Mucosa of stomach (tissue), 1 donor: ENCODE results near the gene PNPLA2.
A peak's percentile ranks its signal among the peaks of the same experiment; 100 is the strongest.

ENCODE experiments used
- H3K27me3 ChIP-seq: one replicate; pipeline ENCODE4 v1.7.0; 2013; ENCODE audit warnings: mild to moderate bottlenecking, low read length; ENCODE audit not compliant: control insufficient read depth, insufficient read depth
- H3K36me3 ChIP-seq: one replicate; pipeline ENCODE4 v1.7.0; 2013; ENCODE audit warnings: low read length; ENCODE audit not compliant: control insufficient read depth, insufficient read depth
- H3K4me1 ChIP-seq: one replicate; pipeline ENCODE4 v1.7.0; 2013; ENCODE audit warnings: mild to moderate bottlenecking, low read length; ENCODE audit not compliant: control insufficient read depth, insufficient read depth
- H3K4me3 ChIP-seq: one replicate; pipeline ENCODE4 v1.7.0; 2013; ENCODE audit warnings: low read length
- H3K9ac ChIP-seq: one replicate; pipeline ENCODE4 v1.7.0; 2013; ENCODE audit warnings: mild to moderate bottlenecking, low read length, moderate library complexity
- H3K9me3 ChIP-seq: one replicate; pipeline ENCODE4 v1.7.0; 2013; ENCODE audit warnings: mild to moderate bottlenecking, low read length, moderate library complexity; ENCODE audit not compliant: control insufficient read depth
- donor health status: Pancreatic carcinoma.

The PNPLA2 gene

DNA sequence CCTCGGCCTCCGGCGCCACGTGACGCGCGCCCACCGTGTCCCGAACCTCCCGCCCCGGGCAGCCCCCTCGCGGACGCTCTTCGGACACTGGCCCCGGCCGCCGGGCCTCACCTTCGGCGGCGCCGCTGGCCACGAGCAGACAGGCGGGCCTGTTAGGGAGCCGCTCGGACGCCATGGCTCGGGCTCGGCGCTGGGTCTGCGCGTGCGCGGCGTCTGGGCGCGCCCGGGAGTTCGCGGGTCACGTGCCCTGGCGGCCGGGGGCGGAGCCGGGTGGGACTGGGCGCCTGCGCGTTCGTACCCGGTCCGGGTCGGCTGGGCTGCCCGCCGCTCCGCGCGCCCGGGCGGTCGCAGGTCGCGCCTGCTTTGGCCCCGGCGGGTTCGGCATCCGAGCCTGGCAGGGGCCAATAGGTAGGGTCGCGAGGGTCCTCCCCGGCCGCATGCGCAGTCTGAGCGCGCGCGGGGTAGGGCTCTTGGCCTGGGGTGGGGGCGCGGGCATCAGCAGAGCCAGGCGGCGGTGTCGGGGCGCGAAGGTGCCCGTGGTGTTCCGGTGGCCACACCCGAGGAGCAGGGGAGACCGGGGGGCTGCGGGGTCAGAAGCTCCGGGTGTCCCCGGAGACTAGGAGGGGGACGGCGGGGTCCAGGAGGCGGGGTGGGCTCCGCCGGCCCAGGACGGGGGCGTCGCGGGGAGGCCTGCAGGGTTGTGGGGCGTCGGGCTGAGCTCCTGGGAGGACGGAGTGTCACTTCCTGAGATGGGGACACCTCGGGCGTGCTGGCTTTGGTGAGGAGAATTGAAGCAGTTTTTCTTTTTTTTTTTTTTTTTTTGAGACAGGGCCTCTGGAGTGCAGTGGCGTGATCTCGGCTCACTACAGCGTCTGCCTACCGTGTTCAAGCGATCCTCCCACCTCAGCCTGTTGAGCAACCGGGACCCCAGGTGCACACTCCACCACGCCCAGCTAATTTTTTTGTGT is 41.1 kb upstream of the PNPLA2 start, which contains the start of gene GATD1:
Gene GATD1 (minus strand): TSS at position 200 of the 968 bp plus-strand sequence. CDS start 25 bp downstream, at position 175.
- Histone ChIP-seq H3K27me3 (no peaks in the 10 kb centered on the region), H3K4me1 (peaks cover 19% of the 10 kb centered on the region), H3K9ac (peak within 1 kb of the TSS; percentile 80), H3K4me3 (peak within 1 kb of the TSS; percentile 36), H3K36me3 (no peaks in the 10 kb centered on the region), H3K9me3 (no peaks in the 10 kb centered on the region)

DNA sequence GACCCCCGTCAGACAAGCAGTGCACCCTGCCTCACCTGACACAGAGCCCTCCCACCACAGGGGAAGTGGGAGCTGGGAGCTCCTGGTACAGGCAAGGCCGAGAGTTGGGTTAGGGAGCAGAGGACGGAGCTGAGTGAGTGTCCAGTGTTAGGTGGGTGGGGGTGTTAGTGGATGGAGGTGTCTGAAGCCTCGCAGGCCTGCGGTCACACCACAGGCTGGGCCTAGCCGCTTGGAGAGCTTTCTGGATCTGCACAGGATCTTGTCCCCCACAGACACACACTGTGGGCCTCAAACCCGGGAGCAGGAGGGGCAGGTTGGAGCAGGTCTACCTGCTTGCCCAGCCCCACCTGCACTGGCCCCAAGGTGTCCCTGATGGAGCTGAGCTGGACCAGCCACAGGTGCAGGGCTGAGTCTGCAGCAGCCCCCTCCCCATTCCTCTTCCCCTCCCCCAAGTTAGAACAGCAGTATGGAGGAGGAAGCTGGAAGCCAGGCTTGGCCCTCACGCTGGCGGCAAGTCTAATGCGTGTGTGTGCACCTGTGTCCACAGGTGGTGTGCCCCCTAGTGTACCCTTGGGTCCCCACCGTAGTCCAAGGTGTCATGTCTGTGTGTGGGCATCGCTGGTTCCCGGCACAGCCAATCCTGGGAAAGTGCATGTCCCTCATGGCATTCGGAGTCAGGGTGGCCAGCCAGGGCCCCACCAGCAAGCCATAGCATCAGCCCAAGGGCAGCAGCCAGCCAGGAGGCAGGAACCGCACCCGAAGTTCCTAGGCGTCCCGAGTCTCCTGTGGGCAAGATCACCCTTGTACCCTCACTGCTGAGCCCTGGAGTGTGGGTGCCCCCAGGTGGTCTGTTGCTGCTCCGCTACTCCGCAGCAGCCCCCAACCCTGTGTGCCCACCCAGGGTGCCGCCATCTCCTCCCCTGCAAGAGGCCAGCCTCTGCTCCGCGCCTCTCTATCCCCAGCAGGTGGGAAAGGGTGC is 39.4 kb upstream of the PNPLA2 start:
- no peak overlapping the region for H3K9ac ChIP-seq
- peaks cover 32% of the 10 kb centered on the region for H3K4me1 ChIP-seq
- H3K27me3 ChIP-seq, result no peaks in the 10 kb centered on the region
- H3K9me3 ChIP-seq, result no peaks in the 10 kb centered on the region
- H3K4me3 ChIP-seq, result no peak overlapping the region
- no peaks in the 10 kb centered on the region for H3K36me3 ChIP-seq

DNA sequence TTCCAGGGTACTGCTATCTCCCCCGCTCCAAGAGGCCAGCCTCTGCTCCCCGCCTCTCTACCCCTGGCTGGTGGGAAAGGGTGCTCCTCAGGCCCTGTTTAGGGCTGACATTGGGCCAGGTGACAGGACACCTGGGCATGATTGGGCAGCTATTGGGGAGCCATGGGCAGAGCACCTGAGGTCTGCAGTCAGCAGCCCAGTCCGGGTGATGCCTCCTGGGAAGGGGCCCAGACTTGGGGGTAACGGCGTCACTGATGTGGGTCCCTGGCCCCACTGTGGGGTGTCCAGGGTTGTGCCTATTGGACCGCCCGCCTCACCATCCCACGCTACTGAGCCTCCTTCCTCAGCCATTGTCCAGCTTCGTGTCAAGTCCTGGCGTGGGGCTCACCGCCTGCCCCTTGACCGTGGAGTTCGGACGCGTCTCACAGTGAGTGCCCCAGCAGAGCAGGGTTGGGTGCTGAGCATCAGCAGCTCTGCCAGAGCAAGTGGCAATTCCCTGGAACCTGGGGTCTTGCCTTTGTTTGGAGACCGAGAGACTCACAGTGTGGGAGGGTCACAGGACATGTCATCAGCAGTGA is 38.7 kb upstream of the PNPLA2 start:
- H3K4me1 ChIP-seq, result peaks cover 31% of the 10 kb centered on the region
- H3K36me3 ChIP-seq, result no peaks in the 10 kb centered on the region
- no peaks in the 10 kb centered on the region for H3K9me3 ChIP-seq
- H3K4me3 ChIP-seq, result no peak overlapping the region
- H3K27me3 ChIP-seq, result no peaks in the 10 kb centered on the region
- H3K9ac ChIP-seq, result no peak overlapping the region

DNA sequence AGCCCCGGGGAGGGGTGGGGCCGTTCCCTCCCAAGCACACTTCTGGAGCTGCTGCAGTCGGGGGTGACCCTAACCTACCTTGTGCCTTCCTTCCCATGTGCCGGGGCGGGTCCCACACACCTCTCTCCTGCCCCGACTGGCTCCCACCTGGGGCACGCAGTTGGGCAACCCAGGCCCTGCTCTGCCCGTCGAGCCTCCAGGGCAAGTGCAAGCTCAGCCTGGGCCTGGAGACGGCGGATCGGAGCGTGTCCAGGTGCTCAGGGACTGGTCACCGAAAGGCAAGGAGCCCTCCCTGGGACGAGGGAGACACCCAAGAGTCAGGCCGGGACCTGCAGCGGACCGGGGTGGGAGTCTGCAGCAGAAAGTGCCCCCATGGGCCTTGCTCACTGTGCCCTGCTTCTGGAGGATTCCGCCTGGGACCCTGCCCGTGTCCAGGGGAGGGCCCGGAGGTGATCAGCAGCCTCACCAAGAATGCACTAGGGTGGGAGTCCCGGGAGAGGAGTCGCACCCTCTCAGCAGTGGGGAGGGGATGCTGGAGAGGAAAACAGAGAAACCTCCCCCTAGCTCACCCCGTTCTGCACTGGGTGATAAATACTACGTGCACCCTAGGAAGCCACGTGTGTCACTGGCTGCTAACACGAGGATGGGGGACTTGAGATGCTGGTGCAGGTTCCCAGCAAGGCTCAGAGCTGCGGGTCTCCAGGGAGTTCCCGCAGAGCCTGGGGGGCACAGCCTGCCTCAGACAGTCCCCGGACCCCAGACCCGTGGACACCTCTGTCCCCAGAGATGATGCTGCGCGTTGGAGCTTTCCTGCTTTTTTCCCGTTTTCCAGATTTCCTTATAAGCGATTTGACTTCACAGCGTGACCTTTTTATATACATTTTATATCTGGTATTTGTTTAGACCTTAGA is 36.2 kb upstream of the PNPLA2 start:
- Histone ChIP-seq H3K9me3 (no peaks in the 10 kb centered on the region), H3K9ac (no peak overlapping the region), H3K27me3 (no peaks in the 10 kb centered on the region), H3K4me3 (no peak overlapping the region), H3K4me1 (peaks cover 18% of the 10 kb centered on the region), H3K36me3 (no peaks in the 10 kb centered on the region)

DNA sequence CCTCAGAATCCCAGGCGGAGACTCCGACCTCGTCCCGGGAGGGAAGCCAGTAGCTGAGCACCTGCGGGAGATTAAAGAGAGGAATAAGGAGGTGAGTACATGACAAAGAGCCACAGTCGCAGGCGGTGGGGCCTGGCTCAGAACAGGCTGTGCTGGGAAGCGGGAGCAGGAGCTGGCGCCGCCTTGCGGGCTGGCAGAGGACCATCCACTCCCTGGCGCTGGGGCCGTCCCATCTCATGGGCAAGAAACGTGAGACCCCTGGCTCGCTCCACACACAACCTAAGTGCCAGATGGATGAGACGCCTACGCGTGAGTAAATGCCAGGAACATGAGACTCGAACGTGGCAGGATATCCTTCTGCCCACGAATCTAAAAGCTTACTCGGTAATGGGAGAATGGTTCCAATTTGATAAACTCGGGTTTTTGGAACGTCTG is 35.1 kb upstream of the PNPLA2 start:
- Histone ChIP-seq H3K36me3 (no peaks in the 10 kb centered on the region), H3K4me1 (peaks cover 12% of the 10 kb centered on the region), H3K27me3 (no peaks in the 10 kb centered on the region), H3K9me3 (no peaks in the 10 kb centered on the region), H3K4me3 (no peak overlapping the region), H3K9ac (no peak overlapping the region)

DNA sequence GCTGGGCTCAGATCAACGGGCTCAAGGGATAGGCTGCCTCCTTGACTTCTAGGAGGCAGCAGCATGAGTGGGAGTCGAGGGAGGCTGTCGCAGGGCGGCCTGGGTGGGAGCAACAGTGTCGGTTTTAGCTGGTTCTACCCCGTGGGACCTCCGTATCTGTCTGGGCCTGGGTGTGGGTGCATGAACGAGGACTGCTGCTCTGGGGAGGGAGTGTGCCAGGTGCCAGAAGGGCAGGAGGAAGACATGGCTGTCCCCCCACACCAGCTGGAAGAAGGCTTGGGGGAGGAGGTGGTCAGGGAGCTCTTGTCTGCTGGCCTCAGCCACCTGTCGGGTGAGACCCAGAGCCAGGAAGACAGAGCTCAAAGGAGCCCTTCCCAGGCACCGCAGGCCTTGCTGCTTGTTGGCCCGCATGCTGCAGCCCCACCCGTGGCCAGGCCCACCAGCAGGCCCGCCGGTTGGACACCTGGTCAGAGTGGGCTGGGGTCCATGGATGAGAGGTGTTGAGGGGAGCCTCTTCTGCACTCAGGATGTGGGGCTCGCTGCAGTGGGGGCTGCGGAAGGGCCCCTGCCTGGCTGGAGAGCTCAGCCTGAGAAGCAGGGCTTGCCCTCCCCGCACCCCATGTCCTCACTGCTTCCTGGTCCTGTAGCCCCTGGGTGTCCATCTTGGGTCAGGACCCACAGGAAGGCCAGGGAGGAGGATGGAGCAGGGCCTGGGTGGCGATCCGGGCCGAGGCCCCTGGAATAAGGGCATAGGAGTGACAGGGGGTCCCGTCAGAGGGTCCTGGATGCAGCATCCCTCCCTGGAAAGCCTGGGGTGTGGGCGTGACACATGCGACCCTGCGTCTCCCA is 32.3 kb upstream of the PNPLA2 start:
- Histone ChIP-seq H3K9me3 (no peaks in the 10 kb centered on the region), H3K4me3 (no peak overlapping the region), H3K9ac (no peak overlapping the region), H3K36me3 (no peaks in the 10 kb centered on the region), H3K4me1 (peaks cover 12% of the 10 kb centered on the region), H3K27me3 (peaks cover 11% of the 10 kb centered on the region)

DNA sequence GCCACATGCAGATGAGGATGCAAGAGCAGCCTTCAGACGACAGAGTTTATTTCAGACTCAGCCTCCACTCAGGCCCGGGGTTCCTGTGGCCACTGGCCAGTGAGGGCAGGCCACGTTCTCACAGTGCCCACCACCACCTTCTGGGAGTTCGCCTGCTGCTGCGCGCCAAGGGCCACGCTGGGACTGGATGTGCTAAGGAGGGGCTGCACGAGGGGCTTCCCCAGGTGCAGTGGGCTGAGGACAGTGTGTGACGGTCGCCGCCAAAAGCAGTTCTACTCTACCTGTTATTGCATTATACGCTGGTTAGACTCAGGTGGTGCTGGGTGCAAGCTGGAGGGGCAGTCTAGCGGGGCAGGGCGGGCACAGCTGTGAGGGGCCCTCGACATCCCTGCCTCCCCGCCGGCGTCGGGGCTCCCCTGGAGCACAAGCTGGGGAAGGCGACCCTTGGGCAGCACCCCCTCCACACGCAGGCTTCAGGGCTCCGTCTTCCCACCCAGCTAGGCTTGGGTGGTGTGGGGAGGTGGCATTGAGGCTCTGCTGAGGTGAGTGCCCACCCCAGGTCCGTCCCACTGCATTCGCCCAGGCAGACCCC is 31.5 kb upstream of the PNPLA2 start:
- Histone ChIP-seq H3K4me3 (no peak overlapping the region), H3K4me1 (peaks cover 12% of the 10 kb centered on the region), H3K9me3 (no peaks in the 10 kb centered on the region), H3K27me3 (peaks cover 11% of the 10 kb centered on the region), H3K9ac (no peak overlapping the region), H3K36me3 (no peaks in the 10 kb centered on the region)

DNA sequence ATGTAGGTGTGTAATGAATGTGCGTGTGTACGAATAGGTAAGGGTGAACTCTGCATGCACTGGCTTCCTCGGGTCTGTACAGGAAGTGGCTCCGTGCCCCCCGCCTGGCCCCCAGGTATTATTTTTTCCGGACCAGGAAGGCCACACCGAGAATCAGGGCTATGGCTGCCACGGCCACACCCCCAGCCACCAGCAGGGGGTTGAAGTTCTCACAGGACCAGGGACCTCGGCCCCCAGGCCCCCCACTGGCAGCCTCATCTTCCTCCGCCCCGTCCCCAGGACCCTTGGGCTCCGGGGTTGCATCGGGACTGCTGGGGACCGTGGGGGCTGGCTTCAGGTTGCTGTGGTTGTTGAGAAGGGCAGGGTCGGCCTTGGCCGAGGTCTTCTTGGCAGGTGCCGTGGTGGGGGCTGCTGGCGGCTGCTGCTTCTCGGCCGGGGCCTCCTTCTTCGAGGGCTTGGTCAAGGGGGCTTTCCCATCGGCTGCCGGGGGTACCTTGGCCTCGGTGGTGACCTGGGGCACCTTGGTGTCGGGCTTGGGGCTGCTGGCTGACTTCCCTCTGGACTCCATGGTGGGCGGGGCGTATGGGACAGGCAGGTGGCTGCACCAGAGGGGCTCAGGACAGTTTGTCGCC is 30.6 kb upstream of the PNPLA2 start:
- H3K36me3 ChIP-seq, result no peaks in the 10 kb centered on the region
- no peak overlapping the region for H3K9ac ChIP-seq
- H3K4me1 ChIP-seq, result peaks cover 8% of the 10 kb centered on the region
- peaks cover 11% of the 10 kb centered on the region for H3K27me3 ChIP-seq
- no peaks in the 10 kb centered on the region for H3K9me3 ChIP-seq
- H3K4me3 ChIP-seq, result no peak overlapping the region

DNA sequence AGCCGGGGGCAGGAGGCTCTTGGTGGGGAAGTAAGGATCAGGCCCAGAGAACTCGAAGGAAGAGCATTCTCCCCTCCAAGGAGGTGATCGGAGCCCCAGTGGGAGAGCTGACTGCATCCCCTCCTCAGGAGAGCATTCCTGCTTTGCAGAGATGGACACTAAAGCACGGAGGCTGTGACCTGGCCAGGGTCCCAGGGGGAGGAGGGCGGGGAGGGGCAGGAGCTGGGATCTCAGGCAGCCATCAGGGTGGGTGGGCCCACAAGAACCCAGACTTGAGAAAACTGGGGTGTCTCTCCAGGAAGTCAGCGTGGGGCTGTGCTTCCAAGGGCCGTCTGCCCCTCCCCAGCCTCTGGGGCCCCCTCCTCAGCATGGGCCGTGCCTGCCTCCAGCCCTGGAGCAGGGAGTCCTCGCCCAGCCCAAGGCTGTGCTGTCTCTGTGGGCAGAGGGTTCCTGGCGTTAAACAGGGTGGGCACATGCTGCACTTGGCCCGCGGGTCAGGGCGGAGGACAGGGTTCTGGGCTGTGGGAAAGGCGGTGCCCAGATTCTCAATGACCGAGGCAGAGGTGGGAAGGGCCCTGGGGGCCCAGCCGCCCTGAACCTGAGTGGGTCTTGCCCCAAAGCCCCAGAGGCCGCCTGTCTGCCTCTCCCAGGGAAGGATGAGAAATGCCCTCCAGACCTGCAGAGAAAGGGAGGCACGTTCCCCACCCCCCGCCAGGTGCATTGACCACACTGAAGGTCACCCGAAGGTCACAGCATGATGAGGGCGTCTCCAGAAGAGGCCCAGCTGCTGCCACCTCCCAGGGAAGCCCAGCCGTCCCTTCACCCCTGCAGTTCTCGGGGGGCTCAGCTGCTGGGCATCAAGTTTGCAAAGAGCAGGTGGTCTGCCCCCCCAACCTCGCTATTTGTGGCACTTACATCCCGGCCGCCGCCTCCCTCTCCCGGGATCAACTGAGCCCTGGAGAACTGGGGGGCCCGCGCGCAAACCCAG is 29.5 kb upstream of the PNPLA2 start:
- Histone ChIP-seq H3K4me3 (no peak overlapping the region), H3K27me3 (peaks cover 11% of the 10 kb centered on the region), H3K36me3 (no peaks in the 10 kb centered on the region), H3K9me3 (no peaks in the 10 kb centered on the region), H3K4me1 (no peaks in the 10 kb centered on the region), H3K9ac (no peak overlapping the region)
